Measurements from ENCODE around the gene GIT2.

DNA sequence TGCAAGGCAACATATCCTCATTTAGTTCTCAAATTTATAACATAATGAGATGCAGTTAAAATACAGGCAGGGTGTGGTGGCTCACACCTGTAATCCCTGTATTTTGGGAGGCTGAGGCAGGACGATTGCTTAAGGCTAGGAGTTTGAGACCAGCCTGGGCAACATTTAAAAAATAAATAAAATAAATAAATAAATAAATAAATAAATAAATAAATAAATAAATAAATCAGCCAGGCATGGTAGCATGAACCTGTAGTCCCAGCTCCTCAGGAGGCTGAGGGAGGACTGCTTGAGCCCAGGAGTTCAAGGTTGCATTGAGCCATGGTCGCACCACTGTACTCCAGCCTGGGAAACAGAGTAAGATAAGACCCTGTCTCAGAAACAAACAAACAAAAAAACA lies 56.7 kb downstream of the GIT2 start:
- TF ChIP-seq POLR2AphosphoS5 (IDR thresholded peaks at IDR 0.05; ENCODE audit: low read depth, low read length) (no peak), POLR2A (IDR thresholded peaks at IDR 0.05; ENCODE audit: low read depth, low read length) (no peak)
